ENCODE results near the gene MAP2. TPM values are rescaled to one million over a fixed set of nuclear protein-coding genes. Genes with fewer than 3 reads are reported as not detected.

MAP2 gene
- total RNA-seq, 1 experiment from 2014 or later, result 40.2 TPM

DNA sequence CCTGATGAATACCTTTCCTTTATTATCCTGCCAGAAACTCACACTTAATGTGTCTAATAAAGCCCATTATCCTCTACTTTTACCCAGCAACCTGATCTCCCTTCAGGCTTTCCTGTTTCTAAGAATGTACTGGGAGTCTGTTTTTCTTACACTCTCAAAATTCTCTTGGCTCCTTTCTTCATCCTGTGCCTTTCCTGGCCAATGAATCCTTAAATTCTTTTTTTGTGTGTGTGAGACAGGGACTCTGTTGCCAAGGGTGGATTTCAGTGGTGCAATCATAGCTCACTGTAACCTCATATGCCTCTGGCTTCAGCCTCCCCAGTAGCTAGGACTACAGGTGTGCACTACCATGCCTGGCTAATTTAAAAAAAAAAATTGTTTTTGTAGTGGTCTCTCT is 72.7 kb downstream of the MAP2 start:
- H3K9me3 Mint-ChIP-seq (ENCODE audit: unreplicated experiment), result peaks cover 9% of the 10 kb centered on the region
- CTCF ChIA-PET, result interaction anchor here (0.5 to 1.6 kb wide), 4 partner anchors 63 to 1220 kb away, joined by 3 to 4 read pairs (median 4); no protein-coding TSS in a partner anchor
- no peak overlapping the region for H3K4me3 Mint-ChIP-seq (ENCODE audit: unreplicated experiment)
- H3K27me3 Mint-ChIP-seq (ENCODE audit: insufficient read depth, unreplicated experiment), result no peaks in the 10 kb centered on the region
- TF ChIP-seq, protein P1, sequence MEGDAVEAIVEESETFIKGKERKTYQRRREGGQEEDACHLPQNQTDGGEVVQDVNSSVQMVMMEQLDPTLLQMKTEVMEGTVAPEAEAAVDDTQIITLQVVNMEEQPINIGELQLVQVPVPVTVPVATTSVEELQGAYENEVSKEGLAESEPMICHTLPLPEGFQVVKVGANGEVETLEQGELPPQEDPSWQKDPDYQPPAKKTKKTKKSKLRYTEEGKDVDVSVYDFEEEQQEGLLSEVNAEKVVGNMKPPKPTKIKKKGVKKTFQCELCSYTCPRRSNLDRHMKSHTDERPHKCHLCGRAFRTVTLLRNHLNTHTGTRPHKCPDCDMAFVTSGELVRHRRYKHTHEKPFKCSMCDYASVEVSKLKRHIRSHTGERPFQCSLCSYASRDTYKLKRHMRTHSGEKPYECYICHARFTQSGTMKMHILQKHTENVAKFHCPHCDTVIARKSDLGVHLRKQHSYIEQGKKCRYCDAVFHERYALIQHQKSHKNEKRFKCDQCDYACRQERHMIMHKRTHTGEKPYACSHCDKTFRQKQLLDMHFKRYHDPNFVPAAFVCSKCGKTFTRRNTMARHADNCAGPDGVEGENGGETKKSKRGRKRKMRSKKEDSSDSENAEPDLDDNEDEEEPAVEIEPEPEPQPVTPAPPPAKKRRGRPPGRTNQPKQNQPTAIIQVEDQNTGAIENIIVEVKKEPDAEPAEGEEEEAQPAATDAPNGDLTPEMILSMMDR (IDR thresholded peaks at IDR 0.05; ENCODE audit: unreplicated experiment), result no peak
- H3K27ac Mint-ChIP-seq (ENCODE audit: low read depth, unreplicated experiment), result peak overlapping the region; percentile 83
- no TSS peak for BruUV-seq (replicated peaks)
- intact Hi-C loops (cut with micrococcal nuclease), result loop anchor here (2.0 to 5.0 kb wide), 2 partner anchors 72 to 109 kb away; partner anchors contain the start of gene MAP2
- H3K36me3 Mint-ChIP-seq (ENCODE audit: insufficient read depth, unreplicated experiment), result no peaks in the 10 kb centered on the region
- peaks cover 9% of the 10 kb centered on the region for H3K4me1 Mint-ChIP-seq (ENCODE audit: insufficient read depth, unreplicated experiment)
- peak; percentile 51 for DNase-seq (ENCODE audit: unreplicated experiment)
- POLR2A ChIA-PET, result interaction anchor here (0.6 to 0.8 kb wide), 3 partner anchors 23 to 38 kb away, joined by 3 read pairs; no protein-coding TSS in a partner anchor

DNA sequence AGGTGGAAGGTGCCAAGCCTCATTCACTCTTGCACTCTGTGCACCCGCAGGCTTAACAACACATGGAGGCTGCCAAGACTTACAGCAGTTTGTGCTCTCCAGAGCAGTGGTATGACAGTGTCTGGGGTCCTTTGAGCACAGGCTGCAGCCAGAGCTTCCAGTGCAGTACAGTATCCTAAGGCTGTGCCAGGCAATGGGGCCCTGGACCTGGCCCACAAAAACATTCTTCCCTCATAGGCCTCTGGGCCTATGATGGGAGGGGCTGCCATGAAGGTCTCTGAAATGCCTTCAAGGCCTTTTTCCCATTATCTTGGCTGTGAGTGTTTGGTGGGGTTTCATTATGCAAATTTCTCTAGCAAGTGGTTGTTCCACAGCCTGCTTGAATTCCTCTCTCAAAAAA is 74.8 kb downstream of the MAP2 start:
- no peaks in the 10 kb centered on the region for H3K36me3 Mint-ChIP-seq (ENCODE audit: insufficient read depth, unreplicated experiment)
- intact Hi-C loops (cut with micrococcal nuclease), result loop anchor here (5.0 kb wide), 1 partner anchor 111 kb away; no protein-coding TSS in a partner anchor
- H3K4me3 Mint-ChIP-seq (ENCODE audit: unreplicated experiment), result no peak overlapping the region

GRCh38 chr2:209499069-209499468 is 75.2 kb downstream of the MAP2 start:
- ChIA-PET CTCF (interaction anchor here (0.6 kb wide), 1 partner anchor 1429 kb away, joined by 3 read pairs; no protein-coding TSS in a partner anchor), POLR2A (no interaction called here)
- intact Hi-C loops (cut with micrococcal nuclease), result loop anchor here (5.0 kb wide), 1 partner anchor 112 kb away; no protein-coding TSS in a partner anchor
- TF ChIP-seq, protein P1 (IDR thresholded peaks at IDR 0.05; ENCODE audit: unreplicated experiment), result no peak
- peaks cover 8% of the 10 kb centered on the region for H3K9me3 Mint-ChIP-seq (ENCODE audit: unreplicated experiment)
- H3K27ac Mint-ChIP-seq (ENCODE audit: low read depth, unreplicated experiment), result no peak overlapping the region
- H3K4me3 Mint-ChIP-seq (ENCODE audit: unreplicated experiment), result no peak overlapping the region
- H3K4me1 Mint-ChIP-seq (ENCODE audit: insufficient read depth, unreplicated experiment), result peaks cover 9% of the 10 kb centered on the region
- no peaks in the 10 kb centered on the region for H3K36me3 Mint-ChIP-seq (ENCODE audit: insufficient read depth, unreplicated experiment)
- BruUV-seq (replicated peaks), result no TSS peak
- DNase-seq (ENCODE audit: unreplicated experiment), result peak; percentile 16
- no peaks in the 10 kb centered on the region for H3K27me3 Mint-ChIP-seq (ENCODE audit: insufficient read depth, unreplicated experiment)

More for the DNA sequence above, 74.8 kb downstream of the MAP2 start:
- H3K4me1 Mint-ChIP-seq (ENCODE audit: insufficient read depth, unreplicated experiment), result peaks cover 9% of the 10 kb centered on the region
- no TSS peak for BruUV-seq (replicated peaks)
- TF ChIP-seq, protein P1 (IDR thresholded peaks at IDR 0.05; ENCODE audit: unreplicated experiment), result no peak
- H3K9me3 Mint-ChIP-seq (ENCODE audit: unreplicated experiment), result peaks cover 8% of the 10 kb centered on the region
- H3K27ac Mint-ChIP-seq (ENCODE audit: low read depth, unreplicated experiment), result no peak overlapping the region
- ChIA-PET CTCF (interaction anchor here (0.8 kb wide), 1 partner anchor 74 kb away, joined by 3 read pairs; no protein-coding TSS in a partner anchor), POLR2A (no interaction called here)
- DNase-seq (ENCODE audit: unreplicated experiment), result no peak
- no peaks in the 10 kb centered on the region for H3K27me3 Mint-ChIP-seq (ENCODE audit: insufficient read depth, unreplicated experiment)

GRCh38 chr2:209501579-209501978 is 77.7 kb downstream of the MAP2 start:
- intact Hi-C loops (cut with micrococcal nuclease), result no loop called here

More at GRCh38 chr2:209501579-209501978, 77.7 kb downstream of the MAP2 start:
- Mint-ChIP-seq H3K4me3 (ENCODE audit: unreplicated experiment) (no peak overlapping the region), H3K27ac (ENCODE audit: low read depth, unreplicated experiment) (no peak overlapping the region), H3K36me3 (ENCODE audit: insufficient read depth, unreplicated experiment) (no peaks in the 10 kb centered on the region), H3K27me3 (ENCODE audit: insufficient read depth, unreplicated experiment) (no peaks in the 10 kb centered on the region), H3K9me3 (ENCODE audit: unreplicated experiment) (peaks cover 8% of the 10 kb centered on the region), H3K4me1 (ENCODE audit: insufficient read depth, unreplicated experiment) (peaks cover 5% of the 10 kb centered on the region)
- no TSS peak for BruUV-seq (replicated peaks)
- TF ChIP-seq, protein P1 (IDR thresholded peaks at IDR 0.05; ENCODE audit: unreplicated experiment), result no peak
- POLR2A ChIA-PET, result no interaction called here
- DNase-seq (ENCODE audit: unreplicated experiment), result no peak
- CTCF ChIA-PET, result no interaction called here
